ENCODE measurements around the gene STX12. TPM values are rescaled to one million over a fixed set of nuclear protein-coding genes. Genes with fewer than 3 reads are reported as not detected.

Gene STX12
- total RNA-seq (ENCODE audit: low replicate concordance): 16.0 and 24.1 TPM in 2 replicates

GRCh38 chr1:27772932-27773825 is at the start of gene STX12:
Gene STX12, plus strand, starts transcription at chr1:27773219. Its CDS starts 89 bp downstream, at chr1:27773308.
- Histone ChIP-seq H3K9me3 (ENCODE audit: low read depth) (no peaks in the 10 kb centered on the region), H4K20me1 (ENCODE audit: low read depth) (peaks cover 5% of the 10 kb centered on the region), H3K4me3 (peak within 1 kb of the TSS; percentile 64), H3K36me3 (no peaks in the 10 kb centered on the region), H2AFZ (replicated peaks) (peak within 1 kb of the TSS; percentile 72), H3K9ac (peak within 1 kb of the TSS; percentile 59), H3K4me1 (peaks cover 6% of the 10 kb centered on the region), H3K27ac (no peak within 1 kb of the TSS), H3K4me2 (peak within 1 kb of the TSS; percentile 86), H3K79me2 (ENCODE audit: low read depth) (peaks cover 27% of the 10 kb centered on the region), H3K27me3 (no peaks in the 10 kb centered on the region), H3F3A (ENCODE audit: low read depth) (no peaks in the 10 kb centered on the region)
- Mint-ChIP-seq H3K9me3 (no peaks in the 10 kb centered on the region), H3K4me1 (peaks cover 18% of the 10 kb centered on the region), H3K36me3 (no peaks in the 10 kb centered on the region), H3K4me3 (peak within 1 kb of the TSS; percentile 94), H3K27ac (peak within 1 kb of the TSS; percentile 89), H3K27me3 (ENCODE audit: insufficient read depth, low read depth) (no peaks in the 10 kb centered on the region)
- DNase-seq (ENCODE audit: low spot score): peak; percentile 99
- TF ChIP-seq EZH2phosphoT487 (IDR thresholded peaks at IDR 0.05): no peak
- no peak for TF ChIP-seq EZH2 (IDR thresholded peaks at IDR 0.05)
- TF ChIP-seq, protein P1, sequence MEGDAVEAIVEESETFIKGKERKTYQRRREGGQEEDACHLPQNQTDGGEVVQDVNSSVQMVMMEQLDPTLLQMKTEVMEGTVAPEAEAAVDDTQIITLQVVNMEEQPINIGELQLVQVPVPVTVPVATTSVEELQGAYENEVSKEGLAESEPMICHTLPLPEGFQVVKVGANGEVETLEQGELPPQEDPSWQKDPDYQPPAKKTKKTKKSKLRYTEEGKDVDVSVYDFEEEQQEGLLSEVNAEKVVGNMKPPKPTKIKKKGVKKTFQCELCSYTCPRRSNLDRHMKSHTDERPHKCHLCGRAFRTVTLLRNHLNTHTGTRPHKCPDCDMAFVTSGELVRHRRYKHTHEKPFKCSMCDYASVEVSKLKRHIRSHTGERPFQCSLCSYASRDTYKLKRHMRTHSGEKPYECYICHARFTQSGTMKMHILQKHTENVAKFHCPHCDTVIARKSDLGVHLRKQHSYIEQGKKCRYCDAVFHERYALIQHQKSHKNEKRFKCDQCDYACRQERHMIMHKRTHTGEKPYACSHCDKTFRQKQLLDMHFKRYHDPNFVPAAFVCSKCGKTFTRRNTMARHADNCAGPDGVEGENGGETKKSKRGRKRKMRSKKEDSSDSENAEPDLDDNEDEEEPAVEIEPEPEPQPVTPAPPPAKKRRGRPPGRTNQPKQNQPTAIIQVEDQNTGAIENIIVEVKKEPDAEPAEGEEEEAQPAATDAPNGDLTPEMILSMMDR (IDR thresholded peaks at IDR 0.05): no peak

DNA sequence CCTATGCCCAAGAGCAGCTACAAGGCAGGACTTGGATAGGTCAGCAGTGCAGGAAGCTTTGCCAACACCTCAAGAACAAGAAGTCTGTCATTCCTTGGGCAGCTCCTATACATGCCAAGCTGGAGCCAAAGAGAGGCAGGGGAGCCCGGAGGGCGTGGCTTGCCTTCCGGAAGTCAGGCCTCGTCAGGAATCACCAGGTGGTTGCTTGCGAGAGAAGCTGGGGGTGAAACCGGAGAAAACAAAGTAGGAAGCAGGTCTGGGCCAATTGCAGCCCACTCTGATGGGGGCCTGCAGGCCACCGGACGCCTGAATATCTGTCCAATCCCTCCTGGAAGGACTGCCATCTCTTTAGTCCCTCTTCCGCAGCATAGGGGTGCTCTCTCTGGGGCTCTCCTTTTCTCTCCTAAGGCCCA is 48.1 kb upstream of the STX12 start:
- Mint-ChIP-seq H3K4me3 (peak overlapping the region; percentile 85), H3K27ac (peak overlapping the region; percentile 100), H3K27me3 (ENCODE audit: insufficient read depth, low read depth) (no peaks in the 10 kb centered on the region), H3K9me3 (no peaks in the 10 kb centered on the region), H3K4me1 (peaks cover 25% of the 10 kb centered on the region), H3K36me3 (peaks cover 10% of the 10 kb centered on the region)
- no peaks in the 10 kb centered on the region for H3K9me3 ChIP-seq (ENCODE audit: low read depth)
- no peaks in the 10 kb centered on the region for H3K36me3 ChIP-seq
- H3K79me2 ChIP-seq (ENCODE audit: low read depth): peaks cover 10% of the 10 kb centered on the region
- H3K4me1 ChIP-seq: peaks cover 15% of the 10 kb centered on the region
- no peaks in the 10 kb centered on the region for H3K27me3 ChIP-seq
- peak overlapping the region; percentile 20 for H2AFZ ChIP-seq (replicated peaks)
- H3K27ac ChIP-seq: peak overlapping the region; percentile 15
- peaks cover 32% of the 10 kb centered on the region for H3F3A ChIP-seq (ENCODE audit: low read depth)
- peak; percentile 41 for DNase-seq (ENCODE audit: low spot score)
- H3K4me3 ChIP-seq: no peak overlapping the region
- H3K4me2 ChIP-seq: peak overlapping the region; percentile 42
- H3K9ac ChIP-seq: no peak overlapping the region
- no peaks in the 10 kb centered on the region for H4K20me1 ChIP-seq (ENCODE audit: low read depth)
- TF ChIP-seq, protein P1 (IDR thresholded peaks at IDR 0.05): no peak
- TF ChIP-seq EZH2 (IDR thresholded peaks at IDR 0.05): no peak
- no peak for TF ChIP-seq EZH2phosphoT487 (IDR thresholded peaks at IDR 0.05)

DNA sequence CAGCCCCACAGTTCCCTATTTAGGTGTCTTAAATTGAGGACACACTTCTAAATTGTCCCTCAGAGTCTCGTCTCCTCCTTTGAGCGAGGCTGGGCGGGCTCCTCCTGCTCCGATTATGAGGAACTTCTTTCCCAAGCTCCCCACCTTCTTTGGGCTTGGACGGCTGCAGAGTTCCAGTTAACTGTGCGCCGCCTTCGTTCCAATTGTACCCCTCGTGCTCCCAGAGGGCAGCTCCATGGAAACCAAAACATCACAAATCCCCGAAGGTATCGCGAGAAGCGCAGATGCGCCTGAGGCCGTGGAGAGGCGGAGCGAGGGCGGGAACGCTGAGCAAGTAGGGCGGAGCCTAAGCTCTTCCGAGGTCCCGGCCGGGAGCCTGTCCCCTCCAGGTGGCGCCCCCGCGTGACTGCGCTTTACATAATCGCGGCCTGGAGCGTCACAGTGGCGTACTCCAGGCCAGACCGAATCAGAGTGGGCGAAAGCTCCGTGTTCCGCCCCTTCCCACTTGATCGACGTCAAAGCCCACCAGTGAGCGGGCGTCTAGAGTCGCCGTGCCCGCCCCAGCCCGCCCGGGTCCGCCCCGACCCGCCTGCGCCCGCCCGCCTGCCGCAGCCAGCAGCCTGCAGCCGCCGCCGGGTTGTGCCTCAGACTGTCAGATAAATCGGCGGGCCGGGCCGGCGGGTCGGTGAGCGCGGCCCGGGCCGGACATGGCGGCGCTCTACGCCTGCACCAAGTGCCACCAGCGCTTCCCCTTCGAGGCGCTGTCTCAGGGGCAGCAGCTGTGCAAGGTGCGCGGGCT is 47.4 kb upstream of the STX12 start, which contains the start of gene FAM76A:
Gene FAM76A, plus strand, starts transcription at position 588 of the 799 bp plus-strand sequence. Its CDS starts 120 bp downstream, at position 708.
- no peaks in the 10 kb centered on the region for H3K36me3 ChIP-seq
- H3K27ac Mint-ChIP-seq: peak within 1 kb of the TSS; percentile 100
- TF ChIP-seq EZH2phosphoT487 (IDR thresholded peaks at IDR 0.05) (no peak), EZH2 (IDR thresholded peaks at IDR 0.05) (no peak)
- TF ChIP-seq, protein P1 (IDR thresholded peaks at IDR 0.05): peak; percentile 52

More for the DNA sequence above, 47.4 kb upstream of the STX12 start, which contains the start of gene FAM76A:
- peaks cover 27% of the 10 kb centered on the region for H3F3A ChIP-seq (ENCODE audit: low read depth)
- H2AFZ ChIP-seq (replicated peaks): peak within 1 kb of the TSS; percentile 97
- DNase-seq (ENCODE audit: low spot score): peak; percentile 100
- Mint-ChIP-seq H3K27me3 (ENCODE audit: insufficient read depth, low read depth) (no peaks in the 10 kb centered on the region), H3K4me3 (peak within 1 kb of the TSS; percentile 91), H3K9me3 (no peaks in the 10 kb centered on the region), H3K36me3 (peaks cover 10% of the 10 kb centered on the region), H3K4me1 (peaks cover 22% of the 10 kb centered on the region)
- no peaks in the 10 kb centered on the region for H3K9me3 ChIP-seq (ENCODE audit: low read depth)
- H3K27me3 ChIP-seq: no peaks in the 10 kb centered on the region
- H3K9ac ChIP-seq: peak within 1 kb of the TSS; percentile 61
- peaks cover 10% of the 10 kb centered on the region for H3K79me2 ChIP-seq (ENCODE audit: low read depth)
- H4K20me1 ChIP-seq (ENCODE audit: low read depth): no peaks in the 10 kb centered on the region
- H3K4me3 ChIP-seq: peak within 1 kb of the TSS; percentile 96
- peak within 1 kb of the TSS; percentile 92 for H3K27ac ChIP-seq
- H3K4me1 ChIP-seq: peaks cover 13% of the 10 kb centered on the region
- H3K4me2 ChIP-seq: peak within 1 kb of the TSS; percentile 85
